Muscle layer of colon (tissue), 2 donors: ENCODE measurements around the gene AUTS2.

ENCODE experiments used
- H3K27ac ChIP-seq: one replicate; pipeline ENCODE4 v1.7.0; 2013; ENCODE audit warnings: low read depth, mild to moderate bottlenecking, low read length, moderate library complexity
- H3K27me3 ChIP-seq, 2 donors: one replicate each; pipeline ENCODE4 v1.7.0; 2013; ENCODE audit warnings: low read length in 2 of 2, mild to moderate bottlenecking in 2 of 2; ENCODE audit not compliant: insufficient read depth in 2 of 2, control insufficient read depth in 1 of 2
- H3K36me3 ChIP-seq: one replicate; pipeline ENCODE4 v1.7.0; 2013; ENCODE audit warnings: mild to moderate bottlenecking, low read length; ENCODE audit not compliant: insufficient read depth
- H3K4me1 ChIP-seq: one replicate; pipeline ENCODE4 v1.7.0; 2013; ENCODE audit warnings: mild to moderate bottlenecking, low read length; ENCODE audit not compliant: insufficient read depth
- H3K4me3 ChIP-seq, 2 donors: one replicate each; pipeline ENCODE4 v1.7.0; 2013; ENCODE audit warnings: low read length in 2 of 2, low read depth in 1 of 2, mild to moderate bottlenecking in 1 of 2, moderate library complexity in 1 of 2
- H3K9ac ChIP-seq: one replicate; pipeline ENCODE4 v1.7.0; 2013; ENCODE audit warnings: low read length
- H3K9me3 ChIP-seq: one replicate; pipeline ENCODE4 v1.7.0; 2013; ENCODE audit warnings: mild to moderate bottlenecking, low read length
- donor health status: abdominal sarcoma.
- donor health status: Adenocarcinoma of cecum.

The AUTS2 gene

GRCh38 chr7:69768986-69769595, 170.8 kb downstream of the AUTS2 start:
- Histone ChIP-seq H3K27me3 (no peaks in the 10 kb centered on the region), H3K9me3 (no peaks in the 10 kb centered on the region), H3K27ac (no peak overlapping the region), H3K4me1 (peaks cover 21% of the 10 kb centered on the region), H3K36me3 (no peaks in the 10 kb centered on the region), H3K9ac (no peak overlapping the region), H3K4me3 (no peak overlapping the region)

DNA sequence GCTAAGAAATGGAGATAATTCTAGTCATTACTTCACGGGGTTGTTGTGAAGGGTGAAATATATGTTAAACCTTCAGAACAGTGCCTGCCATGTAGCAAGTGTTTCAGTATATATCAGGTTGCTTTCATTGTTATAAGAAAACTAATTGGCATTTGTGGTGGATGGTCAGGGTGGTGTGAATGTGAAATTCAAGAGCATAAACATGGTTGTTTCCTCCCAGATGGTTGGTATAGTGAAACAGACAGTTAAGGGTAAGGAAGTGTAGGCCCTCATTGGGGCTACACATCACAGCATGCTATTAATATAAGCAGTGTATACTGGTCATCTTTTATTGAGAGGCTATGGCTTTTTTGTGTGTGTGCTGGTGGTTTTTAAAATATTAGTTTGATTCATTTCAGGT, 171.6 kb downstream of the AUTS2 start:
- H3K27me3 ChIP-seq = no peaks in the 10 kb centered on the region
- no peak overlapping the region for H3K9ac ChIP-seq
- peaks cover 23% of the 10 kb centered on the region for H3K4me1 ChIP-seq
- no peak overlapping the region for H3K4me3 ChIP-seq
- H3K36me3 ChIP-seq = no peaks in the 10 kb centered on the region
- no peaks in the 10 kb centered on the region for H3K9me3 ChIP-seq
- H3K27ac ChIP-seq = no peak overlapping the region

DNA sequence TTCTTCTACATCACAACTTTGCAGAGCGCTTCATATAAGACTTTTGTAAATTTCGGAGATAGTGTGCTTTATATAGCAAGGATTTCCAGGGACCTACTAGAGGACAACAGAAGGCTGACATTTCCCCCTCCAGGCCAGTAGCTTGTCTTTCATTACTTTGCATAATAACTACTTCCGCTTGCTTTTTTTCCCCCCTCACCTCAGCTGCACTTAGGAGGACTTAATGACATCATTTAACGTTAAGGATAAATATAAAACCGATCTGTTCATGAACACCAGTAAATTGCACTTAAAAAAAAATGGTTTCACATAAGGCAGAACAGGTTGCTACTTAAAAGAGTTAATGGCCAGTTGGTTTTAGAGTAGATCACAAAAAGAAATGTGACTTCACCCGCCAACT, 172.3 kb downstream of the AUTS2 start:
- Histone ChIP-seq H3K4me3 (no peak overlapping the region), H3K27me3 (no peaks in the 10 kb centered on the region), H3K27ac (no peak overlapping the region), H3K9ac (no peak overlapping the region), H3K36me3 (no peaks in the 10 kb centered on the region), H3K4me1 (peaks cover 23% of the 10 kb centered on the region), H3K9me3 (no peaks in the 10 kb centered on the region)

- Histone ChIP-seq H3K9me3 (no peaks in the 10 kb centered on the region), H3K36me3 (no peaks in the 10 kb centered on the region), H3K9ac (no peak overlapping the region), H3K4me1 (peaks cover 23% of the 10 kb centered on the region), H3K27me3 (no peaks in the 10 kb centered on the region), H3K4me3 (no peak overlapping the region), H3K27ac (no peak overlapping the region)
These were observed 174.6 kb downstream of the AUTS2 start for GRCh38 chr7:69772718-69773436.

DNA sequence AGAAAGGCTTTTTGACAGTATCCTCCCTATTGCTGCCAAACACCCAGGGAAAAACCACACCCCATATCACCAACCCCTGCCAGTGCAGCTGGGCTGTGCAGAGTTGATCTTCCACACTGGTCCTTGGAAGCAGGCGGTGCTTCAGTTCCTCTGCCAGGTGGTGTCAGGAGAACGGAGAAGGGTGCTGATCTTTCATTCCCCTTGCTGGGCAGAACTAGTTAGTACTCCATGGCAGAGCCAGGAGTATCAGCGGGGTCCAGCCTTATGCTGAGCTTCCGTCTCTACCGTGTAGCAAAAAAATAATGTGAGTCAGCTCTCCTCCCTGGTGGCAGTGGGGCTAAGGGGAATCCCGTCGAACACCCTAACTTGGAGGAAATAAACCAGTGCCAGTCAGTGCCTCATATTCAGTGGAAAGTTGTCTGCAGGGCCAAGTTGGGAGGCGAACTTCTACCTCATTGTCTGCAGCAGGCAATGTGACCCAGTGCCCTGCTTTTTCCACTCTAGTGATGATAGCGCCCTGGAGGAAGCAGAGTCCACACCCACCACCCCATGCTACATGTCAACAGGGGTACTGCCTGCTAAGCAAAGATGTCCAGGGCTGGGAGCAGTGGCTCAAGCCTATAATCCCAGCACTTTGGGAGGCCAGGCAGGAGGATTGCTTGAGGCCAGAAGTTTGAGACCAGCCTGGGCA, 175.4 kb downstream of the AUTS2 start:
- Histone ChIP-seq H3K4me3 (no peak overlapping the region), H3K27ac (no peak overlapping the region)

GRCh38 chr7:69775231-69775771, 177.0 kb downstream of the AUTS2 start:
- Histone ChIP-seq H3K4me1 (peaks cover 18% of the 10 kb centered on the region), H3K27ac (no peak overlapping the region), H3K27me3 (no peaks in the 10 kb centered on the region), H3K4me3 (no peak overlapping the region), H3K9me3 (no peaks in the 10 kb centered on the region), H3K36me3 (no peaks in the 10 kb centered on the region), H3K9ac (no peak overlapping the region)

More for the DNA sequence above, 175.4 kb downstream of the AUTS2 start:
- Histone ChIP-seq H3K36me3 (no peaks in the 10 kb centered on the region), H3K9ac (no peak overlapping the region), H3K4me1 (peaks cover 23% of the 10 kb centered on the region), H3K27me3 (no peaks in the 10 kb centered on the region), H3K9me3 (no peaks in the 10 kb centered on the region)

DNA sequence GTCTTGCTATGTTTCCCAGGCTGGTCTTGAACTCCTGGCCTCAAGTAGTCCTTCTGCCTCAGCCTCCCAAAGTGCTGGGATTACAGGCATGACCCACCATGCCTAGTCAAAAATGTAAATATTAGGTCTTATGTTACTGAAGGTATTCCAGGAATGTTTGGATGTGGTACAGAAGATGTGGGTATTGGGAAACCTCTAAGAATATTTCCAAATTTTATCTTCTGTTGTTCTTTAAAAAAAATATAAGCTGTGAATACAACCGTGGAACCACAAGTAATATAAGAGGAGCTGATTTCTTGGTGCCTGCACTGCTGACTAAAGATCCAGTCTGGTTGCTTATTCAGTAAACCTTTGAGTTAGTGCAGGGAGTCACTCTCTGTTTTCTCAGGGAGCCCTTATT, 178.3 kb downstream of the AUTS2 start:
- H3K4me1 ChIP-seq = peaks cover 26% of the 10 kb centered on the region
- no peak overlapping the region for H3K27ac ChIP-seq
- no peaks in the 10 kb centered on the region for H3K36me3 ChIP-seq
- no peak overlapping the region for H3K4me3 ChIP-seq
- H3K9ac ChIP-seq = no peak overlapping the region
- H3K9me3 ChIP-seq = no peaks in the 10 kb centered on the region
- H3K27me3 ChIP-seq = no peaks in the 10 kb centered on the region

GRCh38 chr7:69778138-69778537, 179.9 kb downstream of the AUTS2 start:
- no peaks in the 10 kb centered on the region for H3K9me3 ChIP-seq

DNA sequence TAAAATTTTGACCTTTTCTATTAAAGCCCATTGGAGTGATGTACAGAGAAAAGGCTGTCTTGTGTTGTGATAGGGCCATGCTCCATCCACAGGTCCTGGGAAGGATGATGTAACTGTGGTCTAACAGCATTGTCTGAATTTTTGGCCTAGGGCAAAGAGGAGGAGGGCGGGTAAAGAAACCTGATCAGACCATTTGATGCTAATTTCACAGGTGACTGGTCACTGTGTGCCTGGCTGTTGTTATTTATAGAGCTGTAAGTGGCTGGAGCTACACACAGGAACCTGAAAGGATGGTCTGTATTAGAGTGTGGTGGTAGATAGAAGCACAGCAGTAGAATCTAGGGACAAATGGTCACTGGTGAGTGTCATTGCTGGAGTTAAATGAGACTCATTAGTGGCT, 182.1 kb downstream of the AUTS2 start:
- Histone ChIP-seq H3K36me3 (no peaks in the 10 kb centered on the region), H3K4me1 (peaks cover 44% of the 10 kb centered on the region), H3K27me3 (no peaks in the 10 kb centered on the region), H3K4me3 (no peak overlapping the region), H3K9me3 (no peaks in the 10 kb centered on the region), H3K27ac (no peak overlapping the region), H3K9ac (no peak overlapping the region)

More at GRCh38 chr7:69778138-69778537, 179.9 kb downstream of the AUTS2 start:
- Histone ChIP-seq H3K27me3 (no peaks in the 10 kb centered on the region), H3K9ac (no peak overlapping the region), H3K36me3 (no peaks in the 10 kb centered on the region), H3K27ac (no peak overlapping the region), H3K4me3 (no peak overlapping the region), H3K4me1 (peaks cover 29% of the 10 kb centered on the region)

DNA sequence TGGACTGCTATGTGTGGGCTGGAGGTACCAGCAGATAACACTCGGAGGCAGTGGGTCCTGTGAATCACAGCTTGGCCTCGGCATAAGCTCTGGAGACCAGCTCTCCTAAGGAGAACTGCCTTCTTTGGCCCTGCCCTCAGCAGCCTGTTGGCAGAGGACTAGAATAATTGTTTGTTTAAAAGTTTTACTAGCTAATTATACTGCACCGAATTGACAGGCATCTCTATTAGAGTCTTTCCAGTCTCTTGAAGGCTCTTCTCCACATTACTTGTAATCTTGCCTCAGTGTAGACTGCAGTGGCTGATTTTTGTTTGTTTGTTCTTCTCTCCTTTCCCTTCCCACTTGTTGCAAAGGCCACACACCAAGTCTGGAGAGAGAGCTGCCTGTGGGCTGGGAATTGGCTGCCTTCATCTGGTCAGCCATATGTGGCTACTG, 183.2 kb downstream of the AUTS2 start:
- Histone ChIP-seq H3K27ac (peak overlapping the region; percentile 35), H3K9ac (no peak overlapping the region), H3K9me3 (no peaks in the 10 kb centered on the region), H3K4me1 (peaks cover 46% of the 10 kb centered on the region), H3K36me3 (no peaks in the 10 kb centered on the region), H3K4me3 (no peak overlapping the region), H3K27me3 (no peaks in the 10 kb centered on the region)

- Histone ChIP-seq H3K9me3 (no peaks in the 10 kb centered on the region), H3K4me1 (peaks cover 55% of the 10 kb centered on the region), H3K9ac (no peak overlapping the region), H3K27me3 (no peaks in the 10 kb centered on the region), H3K27ac (peak overlapping the region; percentile 38), H3K4me3 (no peak overlapping the region), H3K36me3 (no peaks in the 10 kb centered on the region)
These were observed 184.8 kb downstream of the AUTS2 start for GRCh38 chr7:69782917-69783684.
